K562 (cell line): ENCODE data around the gene FBLIM1. TPM values are rescaled to one million over a fixed set of nuclear protein-coding genes. Genes with fewer than 3 reads are reported as not detected.
A peak's percentile ranks its signal among the peaks of the same experiment; 100 is the strongest.

Experiments
- ARID2 ChIP-seq: fragments of 450-650 bp; IDR thresholded peaks from 2 replicates; pipeline ENCODE4 v1.6.1; 2017; ENCODE audit warnings: antibody characterized with exemption, mild to moderate bottlenecking
- CC2D1A ChIP-seq: fragments of 450-650 bp; IDR thresholded peaks from 2 replicates; pipeline ENCODE4 v1.6.1; 2017; ENCODE audit warnings: mild to moderate bottlenecking
- CTBP1 ChIP-seq: fragments of 450-650 bp; IDR thresholded peaks from 2 replicates; pipeline ENCODE4 v1.6.1; 2016; ENCODE audit warnings: borderline replicate concordance
- NBN ChIP-seq: fragments of 450-650 bp; IDR thresholded peaks from 2 replicates; pipeline ENCODE4 v1.6.1; 2016; ENCODE audit warnings: low read depth, mild to moderate bottlenecking
- TAF7 ChIP-seq: fragments of 450-650 bp; IDR thresholded peaks from 2 replicates; pipeline ENCODE4 v1.6.1; 2016; ENCODE audit warnings: missing genetic modification characterization, missing compliant biosample characterization
- TCF7L2 ChIP-seq: fragments of 150-350 bp; IDR thresholded peaks from 2 replicates; pipeline ENCODE4 v1.6.1; 2016; ENCODE audit warnings: low read depth, mild to moderate bottlenecking, low read length, moderate library complexity
- polyA plus RNA-seq, 8 experiments: library from polyadenylated mRNA; depleted of rRNA in 4 of 8; stranded (reverse) in 5 of 8; unstranded in 3 of 8; fragments of >200 nt; fragmentation: Nextera tagmentation in 2 of 8; fragmentation: Illumina TruSeq in 1 of 8; extraction: Ambion mirVana in 2 of 8; extraction: Trizol in 1 of 8; gene quantifications; 2 replicates each; pipeline versions ENCODE4 v1.2.1 to v1.2.3, GENCODE V29; 2011 to 2014; ENCODE audit warnings: inconsistent platforms in 1 of 8, missing spikeins in 1 of 8
- total RNA-seq, 7 experiments: library from RNA; depleted of rRNA in 6 of 7; stranded (reverse); fragments of >200 nt in 6 of 7; fragmentation: Illumina TruSeq in 2 of 7; extraction: Trizol in 2 of 7; gene quantifications; 2 replicates each; pipeline versions ENCODE4 v1.2.1 to v1.2.3, GENCODE V29; 2011 to 2021; ENCODE audit warnings: low replicate concordance in 1 of 7
- TF ChIP-seq, protein P1 (sequence below): sonication (generic); formaldehyde crosslinking; IDR thresholded peaks from 2 replicates; pipeline ENCODE4 v1.8.0; 2023; ENCODE audit warnings: missing genetic modification reagents, mild to moderate bottlenecking, borderline replicate concordance
- TF ChIP-seq, protein P2 (sequence below), 3 experiments: IDR thresholded peaks in 2 of 3; conservative IDR thresholded peaks in 1 of 3; 2 replicates each; pipeline ENCODE4 v1.5.1; 2011 to 2012; ENCODE audit warnings: low read length in 3 of 3, mild to moderate bottlenecking in 3 of 3, control low read depth in 2 of 3, improper control_type of control experiment in 1 of 3, inconsistent platforms in 1 of 3, low read depth in 1 of 3, mixed read lengths in 1 of 3, moderate library complexity in 1 of 3; ENCODE audit not compliant: insufficient read depth in 2 of 3
- TF ChIP-seq, protein P3 (sequence below): fragments of 250-450 bp; sonication (Bioruptor Pico); IDR thresholded peaks from 2 replicates; pipeline ENCODE4 v1.4.0; 2020; ENCODE audit warnings: borderline replicate concordance

The FBLIM1 gene
- total and polyA plus RNA-seq, 9 of the 15 experiments (the other 6 are each of a cell fraction or from before 2014, with no cell fraction given) = 0.14 to 0.24 TPM; not detected in 7

DNA sequence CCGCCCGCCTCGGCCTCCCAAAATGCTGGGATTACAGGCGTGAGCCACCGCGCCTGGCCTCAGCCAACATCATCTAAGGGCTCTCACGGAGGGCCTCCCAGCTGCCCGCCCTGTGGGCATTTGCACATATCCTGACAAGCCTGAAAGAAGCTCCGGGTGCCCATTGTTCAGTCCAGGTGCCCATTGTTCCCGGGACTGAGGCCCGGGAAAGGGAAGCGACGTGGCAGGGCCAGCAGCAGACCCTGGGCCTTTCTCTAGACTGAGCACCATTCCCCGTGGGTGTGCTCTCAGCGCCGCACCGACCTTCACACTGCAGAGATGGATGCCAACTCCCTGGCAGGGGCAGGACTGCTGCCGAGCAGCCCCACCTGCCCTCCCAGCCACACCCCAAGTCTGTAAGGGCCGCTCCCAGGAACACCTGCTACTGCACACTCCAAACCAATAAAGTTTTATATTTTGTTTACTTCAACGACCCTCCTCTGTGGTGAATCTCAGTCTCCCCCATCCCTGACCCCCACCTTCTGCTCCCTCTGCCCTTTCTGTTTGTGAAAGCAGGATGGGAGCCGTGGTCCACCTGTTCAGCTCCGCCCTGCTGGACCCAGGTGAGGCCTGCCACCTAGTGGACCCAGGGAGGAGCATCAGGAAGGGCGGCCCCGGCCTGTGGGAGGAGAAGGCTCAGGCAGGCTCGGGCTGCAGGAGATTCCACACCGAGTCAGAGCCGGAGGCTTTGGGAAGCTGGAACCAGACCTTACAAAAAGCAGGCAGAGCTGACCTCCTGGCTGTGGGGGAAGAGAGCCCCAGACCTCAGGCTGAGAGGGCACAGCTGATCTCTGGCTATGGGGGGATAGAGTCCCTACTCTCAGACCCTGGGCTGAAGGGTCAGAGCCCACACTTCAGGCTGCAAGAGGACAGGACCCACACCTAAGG lies 17.4 kb upstream of the FBLIM1 start (continued):
- TF ChIP-seq, protein P1, sequence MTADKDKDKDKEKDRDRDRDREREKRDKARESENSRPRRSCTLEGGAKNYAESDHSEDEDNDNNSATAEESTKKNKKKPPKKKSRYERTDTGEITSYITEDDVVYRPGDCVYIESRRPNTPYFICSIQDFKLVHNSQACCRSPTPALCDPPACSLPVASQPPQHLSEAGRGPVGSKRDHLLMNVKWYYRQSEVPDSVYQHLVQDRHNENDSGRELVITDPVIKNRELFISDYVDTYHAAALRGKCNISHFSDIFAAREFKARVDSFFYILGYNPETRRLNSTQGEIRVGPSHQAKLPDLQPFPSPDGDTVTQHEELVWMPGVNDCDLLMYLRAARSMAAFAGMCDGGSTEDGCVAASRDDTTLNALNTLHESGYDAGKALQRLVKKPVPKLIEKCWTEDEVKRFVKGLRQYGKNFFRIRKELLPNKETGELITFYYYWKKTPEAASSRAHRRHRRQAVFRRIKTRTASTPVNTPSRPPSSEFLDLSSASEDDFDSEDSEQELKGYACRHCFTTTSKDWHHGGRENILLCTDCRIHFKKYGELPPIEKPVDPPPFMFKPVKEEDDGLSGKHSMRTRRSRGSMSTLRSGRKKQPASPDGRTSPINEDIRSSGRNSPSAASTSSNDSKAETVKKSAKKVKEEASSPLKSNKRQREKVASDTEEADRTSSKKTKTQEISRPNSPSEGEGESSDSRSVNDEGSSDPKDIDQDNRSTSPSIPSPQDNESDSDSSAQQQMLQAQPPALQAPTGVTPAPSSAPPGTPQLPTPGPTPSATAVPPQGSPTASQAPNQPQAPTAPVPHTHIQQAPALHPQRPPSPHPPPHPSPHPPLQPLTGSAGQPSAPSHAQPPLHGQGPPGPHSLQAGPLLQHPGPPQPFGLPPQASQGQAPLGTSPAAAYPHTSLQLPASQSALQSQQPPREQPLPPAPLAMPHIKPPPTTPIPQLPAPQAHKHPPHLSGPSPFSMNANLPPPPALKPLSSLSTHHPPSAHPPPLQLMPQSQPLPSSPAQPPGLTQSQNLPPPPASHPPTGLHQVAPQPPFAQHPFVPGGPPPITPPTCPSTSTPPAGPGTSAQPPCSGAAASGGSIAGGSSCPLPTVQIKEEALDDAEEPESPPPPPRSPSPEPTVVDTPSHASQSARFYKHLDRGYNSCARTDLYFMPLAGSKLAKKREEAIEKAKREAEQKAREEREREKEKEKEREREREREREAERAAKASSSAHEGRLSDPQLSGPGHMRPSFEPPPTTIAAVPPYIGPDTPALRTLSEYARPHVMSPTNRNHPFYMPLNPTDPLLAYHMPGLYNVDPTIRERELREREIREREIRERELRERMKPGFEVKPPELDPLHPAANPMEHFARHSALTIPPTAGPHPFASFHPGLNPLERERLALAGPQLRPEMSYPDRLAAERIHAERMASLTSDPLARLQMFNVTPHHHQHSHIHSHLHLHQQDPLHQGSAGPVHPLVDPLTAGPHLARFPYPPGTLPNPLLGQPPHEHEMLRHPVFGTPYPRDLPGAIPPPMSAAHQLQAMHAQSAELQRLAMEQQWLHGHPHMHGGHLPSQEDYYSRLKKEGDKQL (CRISPR knock-in tag) = no peak
- TF ChIP-seq TCF7L2 (no peak), CTBP1 (peak; percentile 90; the same call in 1 of the 2 replicates), NBN (no peak), ARID2 (peak; percentile 69), TAF7 (tag) (no peak), CC2D1A (peak; percentile 71)
- TF ChIP-seq, protein P2, sequence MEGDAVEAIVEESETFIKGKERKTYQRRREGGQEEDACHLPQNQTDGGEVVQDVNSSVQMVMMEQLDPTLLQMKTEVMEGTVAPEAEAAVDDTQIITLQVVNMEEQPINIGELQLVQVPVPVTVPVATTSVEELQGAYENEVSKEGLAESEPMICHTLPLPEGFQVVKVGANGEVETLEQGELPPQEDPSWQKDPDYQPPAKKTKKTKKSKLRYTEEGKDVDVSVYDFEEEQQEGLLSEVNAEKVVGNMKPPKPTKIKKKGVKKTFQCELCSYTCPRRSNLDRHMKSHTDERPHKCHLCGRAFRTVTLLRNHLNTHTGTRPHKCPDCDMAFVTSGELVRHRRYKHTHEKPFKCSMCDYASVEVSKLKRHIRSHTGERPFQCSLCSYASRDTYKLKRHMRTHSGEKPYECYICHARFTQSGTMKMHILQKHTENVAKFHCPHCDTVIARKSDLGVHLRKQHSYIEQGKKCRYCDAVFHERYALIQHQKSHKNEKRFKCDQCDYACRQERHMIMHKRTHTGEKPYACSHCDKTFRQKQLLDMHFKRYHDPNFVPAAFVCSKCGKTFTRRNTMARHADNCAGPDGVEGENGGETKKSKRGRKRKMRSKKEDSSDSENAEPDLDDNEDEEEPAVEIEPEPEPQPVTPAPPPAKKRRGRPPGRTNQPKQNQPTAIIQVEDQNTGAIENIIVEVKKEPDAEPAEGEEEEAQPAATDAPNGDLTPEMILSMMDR (IDR thresholded peaks at IDR 0.05 in 2 of 3, conservative IDR thresholded peaks at IDR 0.05 in 1 of 3; ENCODE audit: insufficient read depth in 2 of 3, low read depth in 1 of 3, low read length in 3 of 3) = peak; percentile 96 to 98 (median 97)
- TF ChIP-seq, protein P3, sequence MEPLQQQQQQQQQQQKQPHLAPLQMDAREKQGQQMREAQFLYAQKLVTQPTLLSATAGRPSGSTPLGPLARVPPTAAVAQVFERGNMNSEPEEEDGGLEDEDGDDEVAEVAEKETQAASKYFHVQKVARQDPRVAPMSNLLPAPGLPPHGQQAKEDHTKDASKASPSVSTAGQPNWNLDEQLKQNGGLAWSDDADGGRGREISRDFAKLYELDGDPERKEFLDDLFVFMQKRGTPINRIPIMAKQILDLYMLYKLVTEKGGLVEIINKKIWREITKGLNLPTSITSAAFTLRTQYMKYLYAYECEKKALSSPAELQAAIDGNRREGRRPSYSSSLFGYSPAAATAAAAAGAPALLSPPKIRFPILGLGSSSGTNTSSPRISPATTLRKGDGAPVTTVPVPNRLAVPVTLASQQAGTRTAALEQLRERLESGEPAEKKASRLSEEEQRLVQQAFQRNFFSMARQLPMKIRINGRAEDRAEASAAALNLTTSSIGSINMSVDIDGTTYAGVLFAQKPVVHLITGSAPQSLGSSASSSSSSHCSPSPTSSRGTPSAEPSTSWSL = 0 out of 2 replicates have a peak, but pooled peaks have one; percentile 12
